IMR-90 (cell line): Measurements from ENCODE around the gene CCDC134.

Experiments used
- CEBPB ChIP-seq: IDR thresholded peaks from 2 replicates; pipeline ENCODE4 v1.6.1; 2012; ENCODE audit warnings: low read depth, low read length, improper control_type of control experiment
- MXI1 ChIP-seq: IDR thresholded peaks from 2 replicates; pipeline ENCODE4 v1.6.1; 2012; ENCODE audit warnings: low read depth, mild to moderate bottlenecking, low read length, moderate library complexity, borderline replicate concordance
- POLR2A ChIP-seq: IDR thresholded peaks from 2 replicates; pipeline ENCODE4 v1.6.1; 2012; ENCODE audit warnings: mild to moderate bottlenecking, low read depth, low read length
- SMC3 ChIP-seq: fragments of 150-350 bp; IDR thresholded peaks from 2 replicates; pipeline ENCODE4 v1.6.1; 2016; ENCODE audit warnings: low read depth, mild to moderate bottlenecking, antibody characterized with exemption, low read length, moderate library complexity
- TF ChIP-seq, protein P1 (sequence below): conservative IDR thresholded peaks from 2 replicates; pipeline ENCODE4 v1.5.1; 2012; ENCODE audit warnings: mild to moderate bottlenecking, low read depth, low read length, improper control_type of control experiment
- TF ChIP-seq, protein P2 (sequence below): fragments of 150-350 bp; IDR thresholded peaks from 2 replicates; pipeline ENCODE4 v1.6.1; 2017; ENCODE audit warnings: mild to moderate bottlenecking, antibody characterized with exemption, low read length, low read depth

DNA sequence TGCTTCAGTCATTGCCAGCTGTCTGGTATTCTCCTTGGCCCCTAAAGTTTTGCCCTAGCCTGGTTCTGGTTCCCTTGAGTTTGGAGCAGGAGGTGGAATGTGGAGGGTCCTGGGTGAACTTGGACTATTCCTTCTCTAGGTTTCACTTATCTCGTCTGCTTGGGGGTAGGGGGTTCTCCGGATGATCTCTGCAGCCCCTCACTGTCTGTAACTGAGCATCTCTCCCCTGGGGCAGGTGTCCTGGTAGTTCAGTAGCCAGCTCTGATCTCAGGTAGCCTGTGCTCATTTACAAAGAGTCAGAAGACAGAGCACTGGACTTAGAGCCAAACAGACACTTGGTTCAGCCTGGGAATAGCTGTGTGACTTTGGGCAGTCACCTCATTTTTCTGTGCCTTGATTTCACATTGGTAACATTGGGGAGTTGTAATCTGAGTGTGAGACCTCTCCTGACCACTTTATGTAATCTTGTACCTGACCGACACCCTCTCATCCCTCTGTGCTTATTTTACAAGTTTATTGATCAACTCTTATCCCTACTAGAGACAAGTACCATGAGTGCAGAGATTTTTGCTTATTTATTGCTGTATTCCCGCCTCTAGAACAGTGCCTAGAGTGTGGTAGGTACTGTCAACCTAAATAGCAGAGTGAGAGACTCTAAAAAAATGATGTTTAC lies 804 bp downstream of the CCDC134 start:
- no peak for TF ChIP-seq SMC3
- TF ChIP-seq, protein P1, sequence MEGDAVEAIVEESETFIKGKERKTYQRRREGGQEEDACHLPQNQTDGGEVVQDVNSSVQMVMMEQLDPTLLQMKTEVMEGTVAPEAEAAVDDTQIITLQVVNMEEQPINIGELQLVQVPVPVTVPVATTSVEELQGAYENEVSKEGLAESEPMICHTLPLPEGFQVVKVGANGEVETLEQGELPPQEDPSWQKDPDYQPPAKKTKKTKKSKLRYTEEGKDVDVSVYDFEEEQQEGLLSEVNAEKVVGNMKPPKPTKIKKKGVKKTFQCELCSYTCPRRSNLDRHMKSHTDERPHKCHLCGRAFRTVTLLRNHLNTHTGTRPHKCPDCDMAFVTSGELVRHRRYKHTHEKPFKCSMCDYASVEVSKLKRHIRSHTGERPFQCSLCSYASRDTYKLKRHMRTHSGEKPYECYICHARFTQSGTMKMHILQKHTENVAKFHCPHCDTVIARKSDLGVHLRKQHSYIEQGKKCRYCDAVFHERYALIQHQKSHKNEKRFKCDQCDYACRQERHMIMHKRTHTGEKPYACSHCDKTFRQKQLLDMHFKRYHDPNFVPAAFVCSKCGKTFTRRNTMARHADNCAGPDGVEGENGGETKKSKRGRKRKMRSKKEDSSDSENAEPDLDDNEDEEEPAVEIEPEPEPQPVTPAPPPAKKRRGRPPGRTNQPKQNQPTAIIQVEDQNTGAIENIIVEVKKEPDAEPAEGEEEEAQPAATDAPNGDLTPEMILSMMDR = no peak
- TF ChIP-seq, protein P2, sequence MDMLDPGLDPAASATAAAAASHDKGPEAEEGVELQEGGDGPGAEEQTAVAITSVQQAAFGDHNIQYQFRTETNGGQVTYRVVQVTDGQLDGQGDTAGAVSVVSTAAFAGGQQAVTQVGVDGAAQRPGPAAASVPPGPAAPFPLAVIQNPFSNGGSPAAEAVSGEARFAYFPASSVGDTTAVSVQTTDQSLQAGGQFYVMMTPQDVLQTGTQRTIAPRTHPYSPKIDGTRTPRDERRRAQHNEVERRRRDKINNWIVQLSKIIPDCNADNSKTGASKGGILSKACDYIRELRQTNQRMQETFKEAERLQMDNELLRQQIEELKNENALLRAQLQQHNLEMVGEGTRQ = no peak
- TF ChIP-seq POLR2A = no peak
- TF ChIP-seq MXI1 = no peak
- no peak for TF ChIP-seq CEBPB
